Measurements from ENCODE around the gene MATN4. TPM values are rescaled to one million over a fixed set of nuclear protein-coding genes. Genes with fewer than 3 reads are reported as not detected.
A peak's percentile ranks its signal among the peaks of the same experiment; 100 is the strongest.

MATN4 gene
- polyA plus RNA-seq, 2 donors = 0.08 TPM

GRCh38 chr20:45294003-45294368 lies 14.1 kb downstream of the MATN4 start:
- 55 to 60% methylated on average over 5 of the region's 5 CpGs for WGBS, 2 donors

DNA sequence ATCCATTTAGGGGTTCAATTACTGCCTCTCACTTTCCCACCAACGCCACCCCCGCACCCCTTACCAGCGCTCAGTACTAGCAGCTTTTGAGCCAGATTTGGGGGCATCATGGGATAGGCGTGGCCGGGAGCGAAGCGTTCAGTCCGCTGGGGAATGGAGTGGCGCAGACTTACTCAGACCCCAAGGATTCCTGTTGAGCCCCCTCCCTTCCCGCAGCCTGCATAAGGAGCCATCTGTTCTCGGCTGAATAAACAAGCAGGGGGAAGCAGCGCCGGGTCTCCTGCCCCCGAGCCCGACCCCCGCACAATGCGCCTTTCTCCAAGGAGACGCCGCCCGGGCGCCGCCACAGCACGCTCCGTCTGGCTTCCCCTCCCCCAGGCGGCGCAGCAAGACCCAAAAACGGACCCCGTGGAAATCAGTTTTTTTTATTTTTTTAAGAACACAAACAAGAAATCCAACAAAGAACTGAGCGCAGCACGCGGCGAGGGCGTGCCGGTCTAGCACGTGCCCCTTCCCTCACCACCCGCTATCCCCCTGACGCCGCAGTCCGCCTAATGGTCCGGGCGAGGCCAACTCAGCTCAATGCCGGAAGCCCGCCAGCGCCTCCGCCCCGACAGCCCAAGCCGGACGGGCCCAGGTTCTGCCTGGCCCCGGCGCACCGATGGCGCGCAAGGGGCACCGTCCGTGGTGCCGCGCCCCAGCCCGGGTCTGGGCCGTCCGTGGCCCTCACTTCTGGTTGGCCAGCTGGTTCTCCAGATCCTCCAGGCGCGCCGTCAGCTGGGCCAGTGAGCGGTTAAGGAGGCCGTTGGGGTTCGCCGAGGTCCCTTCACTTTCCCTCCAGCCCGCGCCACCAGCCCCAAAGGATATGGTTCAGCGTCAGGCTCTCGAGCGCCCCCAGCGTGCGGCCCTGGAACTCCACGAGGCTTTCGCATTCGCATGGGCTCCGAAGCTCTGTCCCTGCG lies 14.8 kb downstream of the MATN4 start:
- Histone ChIP-seq H3K4me1 (ENCODE audit: control insufficient read depth in 2 of 2, insufficient read depth in 2 of 2, low read length in 1 of 2) (no peaks in the 10 kb centered on the region), H3K27ac (ENCODE audit: low read depth in 2 of 2, low read length in 1 of 2) (peak overlapping the region in 1 of 2 donors; percentile 14), H3K27me3 (ENCODE audit: control insufficient read depth in 1 of 2, insufficient read depth in 2 of 2, low read length in 2 of 2) (no peaks in the 10 kb centered on the region), H3K36me3 (ENCODE audit: control insufficient read depth in 2 of 2, insufficient read depth in 2 of 2, low read length in 1 of 2) (no peaks in the 10 kb centered on the region), H3K4me3 (ENCODE audit: low read depth in 1 of 2, low read length in 2 of 2) (peak overlapping the region; percentile 52 to 53), H3K9me3 (ENCODE audit: control insufficient read depth in 2 of 2, insufficient read depth in 1 of 2, low read depth in 1 of 2, low read length in 1 of 2) (no peaks in the 10 kb centered on the region)
- 4 to 5% methylated on average over 79 of the region's 79 CpGs for WGBS, 2 donors

More at GRCh38 chr20:45294003-45294368, 14.1 kb downstream of the MATN4 start:
- Histone ChIP-seq H3K4me3 (ENCODE audit: low read depth in 1 of 2, low read length in 2 of 2) (peak overlapping the region in 1 of 2 donors; percentile 53), H3K36me3 (ENCODE audit: control insufficient read depth in 2 of 2, insufficient read depth in 2 of 2, low read length in 1 of 2) (no peaks in the 10 kb centered on the region), H3K27ac (ENCODE audit: low read depth in 2 of 2, low read length in 1 of 2) (no peak overlapping the region), H3K9me3 (ENCODE audit: control insufficient read depth in 2 of 2, insufficient read depth in 1 of 2, low read depth in 1 of 2, low read length in 1 of 2) (no peaks in the 10 kb centered on the region), H3K27me3 (ENCODE audit: control insufficient read depth in 1 of 2, insufficient read depth in 2 of 2, low read length in 2 of 2) (no peaks in the 10 kb centered on the region), H3K4me1 (ENCODE audit: control insufficient read depth in 2 of 2, insufficient read depth in 2 of 2, low read length in 1 of 2) (no peaks in the 10 kb centered on the region)

DNA sequence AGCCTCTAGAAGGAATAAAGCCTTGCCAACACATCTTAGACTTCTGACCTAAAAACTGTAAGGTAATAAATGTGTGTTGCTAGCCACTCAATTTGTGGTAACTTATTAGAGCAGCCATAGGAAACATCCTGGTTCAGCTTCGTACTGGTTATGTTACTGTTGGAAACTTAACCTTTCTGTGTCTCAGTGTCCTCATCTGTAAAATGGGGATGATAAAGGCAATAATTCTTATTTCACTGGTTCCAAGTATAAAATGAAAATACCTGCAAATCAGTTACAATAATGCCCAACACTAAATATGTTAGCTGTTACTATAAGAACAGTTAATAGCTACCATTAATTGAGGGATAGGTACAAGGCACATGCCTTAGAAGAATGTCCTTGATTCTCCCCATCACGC lies 15.8 kb downstream of the MATN4 start:
- no peaks in the 10 kb centered on the region for H3K9me3 ChIP-seq (ENCODE audit: control insufficient read depth in 2 of 2, insufficient read depth in 1 of 2, low read depth in 1 of 2, low read length in 1 of 2)
- WGBS, 2 donors = 80 to 90% methylated on average over 2 of the region's 2 CpGs
- H3K27ac ChIP-seq (ENCODE audit: low read depth in 2 of 2, low read length in 1 of 2) = no peak overlapping the region
- no peaks in the 10 kb centered on the region for H3K27me3 ChIP-seq (ENCODE audit: control insufficient read depth in 1 of 2, insufficient read depth in 2 of 2, low read length in 2 of 2)
- H3K4me1 ChIP-seq (ENCODE audit: control insufficient read depth in 2 of 2, insufficient read depth in 2 of 2, low read length in 1 of 2) = no peaks in the 10 kb centered on the region
- H3K36me3 ChIP-seq (ENCODE audit: control insufficient read depth in 2 of 2, insufficient read depth in 2 of 2, low read length in 1 of 2) = no peaks in the 10 kb centered on the region
- no peak overlapping the region for H3K4me3 ChIP-seq (ENCODE audit: low read depth in 1 of 2, low read length in 2 of 2)

GRCh38 chr20:45291526-45291925 lies 16.6 kb downstream of the MATN4 start:
- Histone ChIP-seq H3K27ac (ENCODE audit: low read depth in 2 of 2, low read length in 1 of 2) (no peak overlapping the region), H3K4me3 (ENCODE audit: low read depth in 1 of 2, low read length in 2 of 2) (no peak overlapping the region), H3K36me3 (ENCODE audit: control insufficient read depth in 2 of 2, insufficient read depth in 2 of 2, low read length in 1 of 2) (no peaks in the 10 kb centered on the region), H3K27me3 (ENCODE audit: control insufficient read depth in 1 of 2, insufficient read depth in 2 of 2, low read length in 2 of 2) (no peaks in the 10 kb centered on the region), H3K9me3 (ENCODE audit: control insufficient read depth in 2 of 2, insufficient read depth in 1 of 2, low read depth in 1 of 2, low read length in 1 of 2) (no peaks in the 10 kb centered on the region), H3K4me1 (ENCODE audit: control insufficient read depth in 2 of 2, insufficient read depth in 2 of 2, low read length in 1 of 2) (no peaks in the 10 kb centered on the region)
- 78 to 83% methylated on average over 9 of the region's 9 CpGs for WGBS, 2 donors

GRCh38 chr20:45290677-45291355 lies 17.3 kb downstream of the MATN4 start:
- 20 to 23% methylated on average over 8 of the region's 8 CpGs for WGBS, 2 donors
- H3K4me1 ChIP-seq (ENCODE audit: control insufficient read depth in 2 of 2, insufficient read depth in 2 of 2, low read length in 1 of 2) = no peaks in the 10 kb centered on the region
- H3K4me3 ChIP-seq (ENCODE audit: low read depth in 1 of 2, low read length in 2 of 2) = no peak overlapping the region
- H3K27me3 ChIP-seq (ENCODE audit: control insufficient read depth in 1 of 2, insufficient read depth in 2 of 2, low read length in 2 of 2) = no peaks in the 10 kb centered on the region
- no peaks in the 10 kb centered on the region for H3K36me3 ChIP-seq (ENCODE audit: control insufficient read depth in 2 of 2, insufficient read depth in 2 of 2, low read length in 1 of 2)
- H3K27ac ChIP-seq (ENCODE audit: low read depth in 2 of 2, low read length in 1 of 2) = no peak overlapping the region
- H3K9me3 ChIP-seq (ENCODE audit: control insufficient read depth in 2 of 2, insufficient read depth in 1 of 2, low read depth in 1 of 2, low read length in 1 of 2) = no peaks in the 10 kb centered on the region

- H3K27ac ChIP-seq (ENCODE audit: low read depth in 2 of 2, low read length in 1 of 2) = no peak overlapping the region
- 78% methylated on average over 13 of the region's 13 CpGs for WGBS, 2 donors
- H3K36me3 ChIP-seq (ENCODE audit: control insufficient read depth in 2 of 2, insufficient read depth in 2 of 2, low read length in 1 of 2) = no peaks in the 10 kb centered on the region
- no peaks in the 10 kb centered on the region for H3K9me3 ChIP-seq (ENCODE audit: control insufficient read depth in 2 of 2, insufficient read depth in 1 of 2, low read depth in 1 of 2, low read length in 1 of 2)
- H3K4me1 ChIP-seq (ENCODE audit: control insufficient read depth in 2 of 2, insufficient read depth in 2 of 2, low read length in 1 of 2) = no peaks in the 10 kb centered on the region
- no peak overlapping the region for H3K4me3 ChIP-seq (ENCODE audit: low read depth in 1 of 2, low read length in 2 of 2)
- no peaks in the 10 kb centered on the region for H3K27me3 ChIP-seq (ENCODE audit: control insufficient read depth in 1 of 2, insufficient read depth in 2 of 2, low read length in 2 of 2)
Observed at GRCh38 chr20:45289942-45290676, 18.0 kb downstream of the MATN4 start.

DNA sequence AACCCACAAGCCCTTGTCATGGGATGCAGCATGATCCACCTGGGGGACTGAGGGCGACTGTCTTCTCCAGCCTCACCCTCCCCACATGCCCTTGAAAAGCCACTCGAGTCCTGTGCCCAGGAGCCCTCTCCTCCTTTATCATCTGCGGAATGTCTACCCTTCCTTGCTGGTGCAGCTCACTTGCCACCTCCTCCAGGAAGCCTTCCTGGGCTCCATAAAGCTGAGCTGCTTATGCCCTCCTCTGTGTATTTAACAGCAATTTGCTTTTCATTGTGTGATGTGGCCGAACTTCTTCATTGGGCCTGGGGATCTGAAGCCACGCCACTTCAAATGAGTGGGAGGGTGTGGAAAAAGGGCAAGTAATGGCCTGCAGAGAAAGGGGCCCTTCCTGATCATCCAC lies 19.2 kb downstream of the MATN4 start:
- Histone ChIP-seq H3K9me3 (ENCODE audit: control insufficient read depth in 2 of 2, insufficient read depth in 1 of 2, low read depth in 1 of 2, low read length in 1 of 2) (no peaks in the 10 kb centered on the region), H3K4me3 (ENCODE audit: low read depth in 1 of 2, low read length in 2 of 2) (no peak overlapping the region), H3K27ac (ENCODE audit: low read depth in 2 of 2, low read length in 1 of 2) (no peak overlapping the region), H3K27me3 (ENCODE audit: control insufficient read depth in 1 of 2, insufficient read depth in 2 of 2, low read length in 2 of 2) (no peaks in the 10 kb centered on the region), H3K4me1 (ENCODE audit: control insufficient read depth in 2 of 2, insufficient read depth in 2 of 2, low read length in 1 of 2) (peaks cover 0 to 2% of the 10 kb centered on the region in 2 donors), H3K36me3 (ENCODE audit: control insufficient read depth in 2 of 2, insufficient read depth in 2 of 2, low read length in 1 of 2) (no peaks in the 10 kb centered on the region)
- 87% methylated on average over 5 of the region's 5 CpGs for WGBS, 2 donors

DNA sequence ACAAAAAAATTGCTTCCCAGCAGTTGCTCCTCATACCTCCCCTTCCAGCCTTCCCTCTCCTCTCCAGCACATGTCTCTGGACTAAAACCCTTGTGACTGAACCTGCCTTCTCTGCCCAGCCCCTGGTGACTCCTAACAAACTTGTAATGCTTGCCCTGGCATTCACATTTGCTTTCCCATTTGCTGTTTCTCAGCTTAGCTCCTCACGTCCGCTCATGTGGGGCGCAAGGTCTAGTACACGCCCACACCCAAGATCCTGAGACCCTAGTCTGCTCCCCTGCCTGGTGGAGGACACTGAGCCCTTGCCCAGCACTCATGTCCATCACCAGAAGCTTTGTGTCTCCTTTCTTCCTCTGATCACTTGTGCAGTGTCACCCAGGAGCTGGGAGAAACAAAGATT lies 19.7 kb downstream of the MATN4 start:
- H3K27ac ChIP-seq (ENCODE audit: low read depth in 2 of 2, low read length in 1 of 2) = no peak overlapping the region
- no peaks in the 10 kb centered on the region for H3K27me3 ChIP-seq (ENCODE audit: control insufficient read depth in 1 of 2, insufficient read depth in 2 of 2, low read length in 2 of 2)
- WGBS, 2 donors = 76 to 84% methylated on average over 4 of the region's 4 CpGs
- no peak overlapping the region for H3K4me3 ChIP-seq (ENCODE audit: low read depth in 1 of 2, low read length in 2 of 2)
- H3K9me3 ChIP-seq (ENCODE audit: control insufficient read depth in 2 of 2, insufficient read depth in 1 of 2, low read depth in 1 of 2, low read length in 1 of 2) = no peaks in the 10 kb centered on the region
- H3K36me3 ChIP-seq (ENCODE audit: control insufficient read depth in 2 of 2, insufficient read depth in 2 of 2, low read length in 1 of 2) = no peaks in the 10 kb centered on the region
- peaks cover 0 to 3% of the 10 kb centered on the region in 2 donors for H3K4me1 ChIP-seq (ENCODE audit: control insufficient read depth in 2 of 2, insufficient read depth in 2 of 2, low read length in 1 of 2)

GRCh38 chr20:45283551-45284057 lies 24.5 kb downstream of the MATN4 start:
- Histone ChIP-seq H3K36me3 (ENCODE audit: control insufficient read depth in 2 of 2, insufficient read depth in 2 of 2, low read length in 1 of 2) (no peaks in the 10 kb centered on the region), H3K4me1 (ENCODE audit: control insufficient read depth in 2 of 2, insufficient read depth in 2 of 2, low read length in 1 of 2) (peaks cover 0 to 10% of the 10 kb centered on the region in 2 donors), H3K9me3 (ENCODE audit: control insufficient read depth in 2 of 2, insufficient read depth in 1 of 2, low read depth in 1 of 2, low read length in 1 of 2) (peaks cover 0 to 2% of the 10 kb centered on the region in 2 donors), H3K27ac (ENCODE audit: low read depth in 2 of 2, low read length in 1 of 2) (peak overlapping the region; percentile 68 to 91), H3K27me3 (ENCODE audit: control insufficient read depth in 1 of 2, insufficient read depth in 2 of 2, low read length in 2 of 2) (no peaks in the 10 kb centered on the region), H3K4me3 (ENCODE audit: low read depth in 1 of 2, low read length in 2 of 2) (no peak overlapping the region)
- 35 to 45% methylated on average over 4 of the region's 4 CpGs for WGBS, 2 donors

All from esophagus (tissue), 2 donors.